ENCODE data around the gene FNDC3A. TPM values are rescaled to one million over a fixed set of nuclear protein-coding genes. Genes with fewer than 3 reads are reported as not detected.

FNDC3A gene
- 10 to 100 TPM; 29.7 to 44.4 (median 32.0) TPM for total RNA-seq
- 38.1 TPM for total RNA-seq (2013)
- 85.1 to 231 (median 122) reads per million in 29 experiments for total RNA-seq

- peak within 1 kb of the TSS; percentile 99 for H3K27ac ChIP-seq (ENCODE audit: low read length)
- Mint-ChIP-seq H3K27me3 (peaks cover 0 to under 1% of the 10 kb centered on the region in 2 donors), H3K36me3 (peaks cover 17% of the 10 kb centered on the region), H3K4me3 (peak within 1 kb of the TSS; percentile 93 to 98 (median 97)), H3K4me1 (peaks cover 41 to 48% (median 47%) of the 10 kb centered on the region in 3 donors), H3K27ac (peak within 1 kb of the TSS; percentile 98), H3K9me3 (peaks cover 12 to 28% (median 14%) of the 10 kb centered on the region in 3 donors)
- ChIA-PET CTCF (interaction anchor here in 1 of 2 donors (0.9 to 1.5 kb wide), 2 partner anchors 134 to 170 kb away, joined by 3 to 6 read pairs; no protein-coding TSS in a partner anchor), POLR2A (interaction anchor here in 1 of 2 donors (0.6 to 1.5 kb wide), 9 partner anchors 12 to 755 kb away, joined by 3 to 9 read pairs (median 3); partner anchors contain the start of gene RCBTB2)
- peak within 1 kb of the TSS; percentile 83 to 95 for H3K4me3 ChIP-seq (ENCODE audit: control insufficient read depth in 1 of 2, extremely low read depth in 1 of 2, low read length in 1 of 2)
- H3K27me3 ChIP-seq (replicated peaks in 1 of 2; ENCODE audit: control insufficient read depth in 2 of 2, extremely low read depth in 1 of 2, insufficient read depth in 2 of 2, low read length in 1 of 2): no peaks in the 10 kb centered on the region
- WGBS (ENCODE audit: insufficient coverage): under 1% methylated on average over 86 of the region's 86 CpGs
- ATAC-seq (replicated peaks in 1 of 4) (peak; percentile 76 to 81 (median 78)), DNase-seq (peak; percentile 65 to 93 (median 83))
- H3K9me3 ChIP-seq: peaks cover 5% of the 10 kb centered on the region
- H3K36me3 ChIP-seq (ENCODE audit: control insufficient read depth in 2 of 2, extremely low read depth in 1 of 2, insufficient read depth in 1 of 2, low read length in 1 of 2): no peaks in the 10 kb centered on the region
- peaks cover 9 to 17% of the 10 kb centered on the region in 2 experiments for H3K4me1 ChIP-seq (ENCODE audit: control insufficient read depth in 1 of 2, extremely low read depth in 1 of 2, insufficient read depth in 2 of 2, low read length in 2 of 2)
These were observed at the start of gene FNDC3A for GRCh38 chr13:48975856-48976575. Gene FNDC3A, plus strand, starts transcription at chr13:48975912. Its CDS starts 30,279 bp downstream, at chr13:49006191.

- 91% methylated on average over 4 of the region's 5 CpGs for WGBS (ENCODE audit: insufficient coverage)
- Mint-ChIP-seq H3K9me3 (peaks cover 0 to 8% (median 0%) of the 10 kb centered on the region in 3 donors), H3K36me3 (no peaks in the 10 kb centered on the region), H3K27me3 (peaks cover 0 to 7% of the 10 kb centered on the region in 2 donors), H3K27ac (no peak overlapping the region), H3K4me1 (peaks cover 0 to 8% (median 4%) of the 10 kb centered on the region in 3 donors), H3K4me3 (no peak overlapping the region)
- H3K4me3 ChIP-seq (ENCODE audit: control insufficient read depth in 1 of 2, extremely low read depth in 1 of 2, low read length in 1 of 2): no peak overlapping the region
- POLR2A ChIA-PET: no interaction called here
- no peaks in the 10 kb centered on the region for H3K4me1 ChIP-seq (ENCODE audit: control insufficient read depth in 1 of 2, extremely low read depth in 1 of 2, insufficient read depth in 2 of 2, low read length in 2 of 2)
- DNase-seq: no peak
- H3K9me3 ChIP-seq: no peaks in the 10 kb centered on the region
- H3K36me3 ChIP-seq (ENCODE audit: control insufficient read depth in 2 of 2, extremely low read depth in 1 of 2, insufficient read depth in 1 of 2, low read length in 1 of 2): no peaks in the 10 kb centered on the region
- CTCF ChIA-PET: no interaction called here
- H3K27ac ChIP-seq (ENCODE audit: low read length): no peak overlapping the region
- ATAC-seq (replicated peaks in 1 of 4): no peak
- H3K27me3 ChIP-seq (replicated peaks in 1 of 2; ENCODE audit: control insufficient read depth in 2 of 2, extremely low read depth in 1 of 2, insufficient read depth in 2 of 2, low read length in 1 of 2): no peaks in the 10 kb centered on the region
These were observed 46.8 kb upstream of the FNDC3A start for GRCh38 chr13:48928757-48929430.

- ChIA-PET CTCF (no interaction called here), POLR2A (no interaction called here)
- WGBS (ENCODE audit: insufficient coverage): no CpG with 5 or more reads among the region's 1 CpG
- Mint-ChIP-seq H3K9me3 (peaks cover 0 to 9% (median 6%) of the 10 kb centered on the region in 3 donors), H3K36me3 (no peaks in the 10 kb centered on the region), H3K4me1 (peaks cover 0 to 8% (median 4%) of the 10 kb centered on the region in 3 donors), H3K4me3 (no peak overlapping the region), H3K27me3 (peaks cover 0 to 7% of the 10 kb centered on the region in 2 donors), H3K27ac (no peak overlapping the region)
- Histone ChIP-seq H3K36me3 (ENCODE audit: control insufficient read depth in 2 of 2, extremely low read depth in 1 of 2, insufficient read depth in 1 of 2, low read length in 1 of 2) (no peaks in the 10 kb centered on the region), H3K4me3 (ENCODE audit: control insufficient read depth in 1 of 2, extremely low read depth in 1 of 2, low read length in 1 of 2) (no peak overlapping the region), H3K9me3 (no peaks in the 10 kb centered on the region), H3K4me1 (ENCODE audit: control insufficient read depth in 1 of 2, extremely low read depth in 1 of 2, insufficient read depth in 2 of 2, low read length in 2 of 2) (no peaks in the 10 kb centered on the region), H3K27me3 (replicated peaks in 1 of 2; ENCODE audit: control insufficient read depth in 2 of 2, extremely low read depth in 1 of 2, insufficient read depth in 2 of 2, low read length in 1 of 2) (no peaks in the 10 kb centered on the region), H3K27ac (ENCODE audit: low read length) (no peak overlapping the region)
- no peak for ATAC-seq (replicated peaks in 1 of 4)
- no peak for DNase-seq
These were observed 44.8 kb upstream of the FNDC3A start for GRCh38 chr13:48930918-48931317.

GRCh38 chr13:48938308-48938943 lies 37.3 kb upstream of the FNDC3A start:
- CTCF ChIA-PET: no interaction called here
- H3K27me3 ChIP-seq (replicated peaks in 1 of 2; ENCODE audit: control insufficient read depth in 2 of 2, extremely low read depth in 1 of 2, insufficient read depth in 2 of 2, low read length in 1 of 2): no peaks in the 10 kb centered on the region
- H3K4me1 Mint-ChIP-seq: peaks cover 14 to 25% (median 18%) of the 10 kb centered on the region in 3 donors
- POLR2A ChIA-PET: no interaction called here
- H3K36me3 Mint-ChIP-seq: no peaks in the 10 kb centered on the region
- peak overlapping the region in 1 of 3 donors; percentile 29 for H3K4me3 Mint-ChIP-seq
- peak in 2 of 4 experiments; percentile 38 to 48 for ATAC-seq (replicated peaks in 1 of 4)
- no peak overlapping the region for H3K27ac ChIP-seq (ENCODE audit: low read length)
- peaks cover 0 to 6% (median 5%) of the 10 kb centered on the region in 3 donors for H3K9me3 Mint-ChIP-seq
- no peaks in the 10 kb centered on the region for H3K36me3 ChIP-seq (ENCODE audit: control insufficient read depth in 2 of 2, extremely low read depth in 1 of 2, insufficient read depth in 1 of 2, low read length in 1 of 2)
- H3K4me1 ChIP-seq (ENCODE audit: control insufficient read depth in 1 of 2, extremely low read depth in 1 of 2, insufficient read depth in 2 of 2, low read length in 2 of 2): peaks cover 0 to 6% of the 10 kb centered on the region in 2 experiments
- peak overlapping the region in 1 of 2 donors; percentile 34 for H3K27ac Mint-ChIP-seq
- no peak overlapping the region for H3K4me3 ChIP-seq (ENCODE audit: control insufficient read depth in 1 of 2, extremely low read depth in 1 of 2, low read length in 1 of 2)
- H3K27me3 Mint-ChIP-seq: peaks cover 2 to 5% of the 10 kb centered on the region in 2 donors
- H3K9me3 ChIP-seq: no peaks in the 10 kb centered on the region
- no peak for DNase-seq

- peaks cover 14 to 25% (median 18%) of the 10 kb centered on the region in 3 donors for H3K4me1 Mint-ChIP-seq
- H3K4me3 Mint-ChIP-seq: peak overlapping the region in 1 of 3 donors; percentile 13
- H3K36me3 ChIP-seq (ENCODE audit: control insufficient read depth in 2 of 2, extremely low read depth in 1 of 2, insufficient read depth in 1 of 2, low read length in 1 of 2): no peaks in the 10 kb centered on the region
- H3K27ac Mint-ChIP-seq: no peak overlapping the region
- peaks cover 0 to under 1% (median 0%) of the 10 kb centered on the region in 3 donors for H3K9me3 Mint-ChIP-seq
- H3K27me3 ChIP-seq (replicated peaks in 1 of 2; ENCODE audit: control insufficient read depth in 2 of 2, extremely low read depth in 1 of 2, insufficient read depth in 2 of 2, low read length in 1 of 2): no peaks in the 10 kb centered on the region
- no peak overlapping the region for H3K4me3 ChIP-seq (ENCODE audit: control insufficient read depth in 1 of 2, extremely low read depth in 1 of 2, low read length in 1 of 2)
- CTCF ChIA-PET: no interaction called here
- no peaks in the 10 kb centered on the region for H3K36me3 Mint-ChIP-seq
- H3K9me3 ChIP-seq: no peaks in the 10 kb centered on the region
- WGBS (ENCODE audit: insufficient coverage): no CpG with 5 or more reads among the region's 2 CpGs
- POLR2A ChIA-PET: no interaction called here
- DNase-seq (no peak), ATAC-seq (replicated peaks in 1 of 4) (no peak)
- no peak overlapping the region for H3K27ac ChIP-seq (ENCODE audit: low read length)
- peaks cover 0 to 6% of the 10 kb centered on the region in 2 experiments for H3K4me1 ChIP-seq (ENCODE audit: control insufficient read depth in 1 of 2, extremely low read depth in 1 of 2, insufficient read depth in 2 of 2, low read length in 2 of 2)
- peaks cover 2 to 5% of the 10 kb centered on the region in 2 donors for H3K27me3 Mint-ChIP-seq
These were observed 36.0 kb upstream of the FNDC3A start for GRCh38 chr13:48939728-48940127.

- Mint-ChIP-seq H3K9me3 (no peaks in the 10 kb centered on the region), H3K4me1 (peaks cover 14 to 25% (median 18%) of the 10 kb centered on the region in 3 donors), H3K27ac (no peak overlapping the region), H3K27me3 (peaks cover 2 to 5% of the 10 kb centered on the region in 2 donors), H3K36me3 (no peaks in the 10 kb centered on the region), H3K4me3 (no peak overlapping the region)
- H3K27ac ChIP-seq (ENCODE audit: low read length): no peak overlapping the region
- H3K4me1 ChIP-seq (ENCODE audit: control insufficient read depth in 1 of 2, extremely low read depth in 1 of 2, insufficient read depth in 2 of 2, low read length in 2 of 2): peaks cover 0 to 6% of the 10 kb centered on the region in 2 experiments
- ATAC-seq (replicated peaks in 1 of 4) (no peak), DNase-seq (no peak)
- POLR2A ChIA-PET: no interaction called here
- H3K27me3 ChIP-seq (replicated peaks in 1 of 2; ENCODE audit: control insufficient read depth in 2 of 2, extremely low read depth in 1 of 2, insufficient read depth in 2 of 2, low read length in 1 of 2): no peaks in the 10 kb centered on the region
- H3K9me3 ChIP-seq: no peaks in the 10 kb centered on the region
- H3K4me3 ChIP-seq (ENCODE audit: control insufficient read depth in 1 of 2, extremely low read depth in 1 of 2, low read length in 1 of 2): no peak overlapping the region
- no CpG with 5 or more reads among the region's 2 CpGs for whole genome bisulfite sequencing (ENCODE audit: insufficient coverage)
- H3K36me3 ChIP-seq (ENCODE audit: control insufficient read depth in 2 of 2, extremely low read depth in 1 of 2, insufficient read depth in 1 of 2, low read length in 1 of 2): no peaks in the 10 kb centered on the region
- CTCF ChIA-PET: no interaction called here
These were observed 33.6 kb upstream of the FNDC3A start for GRCh38 chr13:48942131-48942530.
